BLaER1 treated with 17β-estradiol and CSF1 and Interleukin-3, amounts not matched to agents 10 nM and 100 nM (cell line): ENCODE results near the gene PSMC3.

Source experiments
- H3K27ac ChIP-seq, 11 experiments: shearing (Covaris generic); formaldehyde crosslinking; 2 replicates each; pipeline ENCODE4 v1.8.1; 2022
- H3K27me3 ChIP-seq, 11 experiments: shearing (Covaris generic); formaldehyde crosslinking; 2 replicates each; pipeline ENCODE4 v1.8.1; 2022
- H3K36me3 ChIP-seq, 11 experiments: shearing (Covaris generic); formaldehyde crosslinking; 2 replicates each; pipeline ENCODE4 v1.8.1; 2022
- H3K4me1 ChIP-seq, 10 experiments: shearing (Covaris generic); formaldehyde crosslinking; 2 replicates each; pipeline ENCODE4 v1.8.1; 2022
- H3K4me2 ChIP-seq, 11 experiments: shearing (Covaris generic); formaldehyde crosslinking; 2 replicates each; pipeline ENCODE4 v1.8.1; 2022
- H3K4me3 ChIP-seq, 10 experiments: shearing (Covaris generic); formaldehyde crosslinking; 2 replicates each; pipeline ENCODE4 v1.8.1; 2022
- H3K9ac ChIP-seq, 11 experiments: shearing (Covaris generic); formaldehyde crosslinking; 2 replicates each; pipeline ENCODE4 v1.8.1; 2022
- H3K9me3 ChIP-seq, 11 experiments: shearing (Covaris generic); formaldehyde crosslinking; replicated peaks in 1 of 11; 2 replicates each; pipeline ENCODE4 v1.8.1; 2022
- H4K20me1 ChIP-seq, 11 experiments: shearing (Covaris generic); formaldehyde crosslinking; 2 replicates each; pipeline ENCODE4 v1.8.1; 2022
- Cebpa-rat ChIP-seq, 11 experiments: shearing (Covaris generic); IDR thresholded peaks; 2 replicates each; pipeline ENCODE4 v1.8.1; 2022

Gene PSMC3

DNA sequence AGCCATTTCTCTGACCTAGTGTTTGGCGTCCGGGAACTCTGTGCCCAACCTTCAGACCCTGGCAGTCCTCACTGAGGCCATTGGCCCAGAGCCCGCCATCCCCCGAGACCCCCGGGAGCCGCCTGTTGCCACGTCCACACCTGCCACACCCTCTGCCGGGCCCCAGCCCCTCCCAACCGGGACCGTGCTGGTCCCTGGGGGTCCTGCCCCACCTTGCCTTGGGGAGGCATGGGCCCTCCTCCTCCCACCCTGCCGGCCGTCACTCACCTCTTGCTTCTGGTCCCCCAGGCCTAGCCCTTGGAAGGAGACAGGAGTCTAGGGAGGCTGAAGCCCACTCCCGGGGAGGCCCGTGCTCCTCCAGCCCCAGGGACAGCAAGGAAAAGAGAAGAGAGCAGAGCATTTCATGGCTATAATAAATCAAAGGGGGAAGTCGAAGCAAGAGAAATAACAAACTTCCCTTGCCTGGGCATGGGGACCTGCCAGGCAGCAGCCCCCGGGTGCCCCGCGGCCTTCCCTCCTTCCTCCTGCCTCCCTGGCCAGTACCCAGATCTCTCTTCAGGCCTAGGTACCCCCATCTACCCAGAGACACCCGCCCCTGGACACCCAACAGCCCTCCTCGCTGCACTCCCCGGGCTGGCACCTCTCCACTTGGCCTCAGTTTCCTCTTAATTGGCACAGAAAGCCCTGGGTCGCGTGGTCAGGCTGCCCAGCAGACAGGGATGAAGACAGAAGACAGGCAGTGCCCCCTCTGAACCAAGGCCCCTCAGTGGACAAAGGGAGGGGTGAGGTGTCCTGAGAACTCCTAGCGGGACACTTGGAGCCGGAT, 30.8 kb downstream of the PSMC3 start:
- H3K4me1 ChIP-seq: peaks cover 88 to 98% (median 95%) of the 10 kb centered on the region in 10 experiments
- no peak for TF ChIP-seq Cebpa-rat (IDR thresholded peaks at IDR 0.05)
- no peaks in the 10 kb centered on the region for H4K20me1 ChIP-seq
- peak overlapping the region; percentile 98 to 100 (median 100) for H3K27ac ChIP-seq
- H3K9ac ChIP-seq: peak overlapping the region; percentile 97 to 100 (median 99)
- peak overlapping the region; percentile 11 to 69 (median 54); a peak in 19 of 20 replicates for H3K4me3 ChIP-seq
- 0 out of 22 replicates have a peak, but pooled peaks cover 0 to 4% (median 0%) of the 10 kb centered on the region in 11 experiments for H3K36me3 ChIP-seq
- H3K9me3 ChIP-seq: no peaks in the 10 kb centered on the region
- H3K4me2 ChIP-seq: peak overlapping the region; percentile 86 to 99 (median 96)
- H3K27me3 ChIP-seq: no peaks in the 10 kb centered on the region

DNA sequence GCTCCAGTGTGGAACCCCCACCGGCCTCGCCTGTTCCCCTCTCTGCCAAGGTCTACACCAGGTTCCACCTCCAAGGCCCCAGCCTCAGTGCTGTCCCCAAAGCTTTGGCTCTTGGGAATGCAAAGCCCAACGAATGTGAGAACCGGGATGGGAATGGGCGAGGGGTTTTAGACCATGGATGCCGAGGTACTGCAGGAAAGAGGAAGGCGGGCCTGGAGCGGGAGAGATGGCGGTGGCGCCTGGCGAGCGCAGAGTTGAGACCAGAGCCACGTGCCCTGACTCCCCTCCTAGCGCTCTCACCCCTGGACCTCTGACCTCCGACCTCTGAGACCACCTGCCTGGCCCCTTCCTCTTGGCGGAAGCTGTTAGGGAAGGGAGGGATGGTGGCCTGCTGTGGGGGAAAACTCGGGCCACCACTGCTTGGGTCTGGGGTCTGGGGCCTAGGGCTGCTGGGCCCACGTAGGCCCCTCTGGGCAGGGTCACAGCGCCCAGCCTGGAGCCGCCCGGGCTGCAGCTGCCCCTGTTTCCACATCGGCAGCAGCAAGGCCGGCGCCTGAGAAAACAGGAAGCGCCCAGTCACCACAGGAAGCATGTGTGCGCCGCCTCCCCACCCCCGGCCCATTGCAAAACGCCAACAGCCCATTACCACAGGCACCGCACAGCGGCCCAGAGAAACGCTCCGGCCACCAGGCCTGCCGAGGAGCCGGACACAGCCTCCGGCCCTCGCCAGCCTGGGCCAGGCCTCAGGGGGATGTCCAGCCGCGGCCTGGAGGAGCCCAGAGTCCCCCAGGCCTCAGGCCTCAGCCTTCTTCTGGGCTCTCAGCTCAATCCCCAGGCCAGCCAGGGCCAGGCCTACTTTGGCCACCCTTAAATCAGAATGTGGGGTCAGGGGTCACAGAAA, 31.7 kb downstream of the PSMC3 start:
- TF ChIP-seq Cebpa-rat (IDR thresholded peaks at IDR 0.05): peak; percentile 94 to 100 (median 99)
- Histone ChIP-seq H3K9me3 (no peaks in the 10 kb centered on the region), H3K4me1 (peaks cover 91 to 100% (median 97%) of the 10 kb centered on the region in 10 experiments), H3K36me3 (0 out of 22 replicates have a peak, but pooled peaks cover 0 to 4% (median 0%) of the 10 kb centered on the region in 11 experiments), H3K27me3 (no peaks in the 10 kb centered on the region), H3K27ac (peak overlapping the region; percentile 98 to 100 (median 100)), H3K9ac (peak overlapping the region; percentile 97 to 100 (median 99)), H4K20me1 (no peaks in the 10 kb centered on the region), H3K4me2 (peak overlapping the region; percentile 86 to 99 (median 96)), H3K4me3 (peak overlapping the region; percentile 11 to 69 (median 54); a peak in 19 of 20 replicates)

DNA sequence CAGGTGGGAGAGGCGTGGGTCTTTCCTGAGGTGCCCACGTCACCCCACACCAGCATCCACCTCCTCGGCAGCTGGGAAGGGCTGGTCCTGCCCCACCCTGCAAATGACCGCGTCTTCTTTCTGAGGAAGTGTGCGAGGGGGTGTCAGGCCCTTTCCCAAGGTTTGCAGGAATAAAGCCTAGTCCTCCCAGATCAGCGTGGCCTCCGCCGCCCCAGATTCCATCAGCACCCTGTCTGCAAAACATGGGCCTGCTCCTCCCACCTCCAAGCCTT, 32.3 kb downstream of the PSMC3 start:
- TF ChIP-seq Cebpa-rat (IDR thresholded peaks at IDR 0.05): no peak
- Histone ChIP-seq H3K27ac (peak overlapping the region; percentile 98 to 100 (median 100)), H3K4me3 (peak overlapping the region in 9 of 10 experiments; percentile 38 to 69 (median 57); a peak in 16 of 20 replicates), H3K27me3 (no peaks in the 10 kb centered on the region), H3K9ac (peak overlapping the region; percentile 97 to 100 (median 99)), H3K4me2 (peak overlapping the region; percentile 86 to 99 (median 96)), H3K4me1 (peaks cover 91 to 100% (median 97%) of the 10 kb centered on the region in 10 experiments), H3K9me3 (no peaks in the 10 kb centered on the region), H3K36me3 (peaks cover 0 to 5% (median 0%) of the 10 kb centered on the region in 11 experiments; a peak in 5 of 22 replicates), H4K20me1 (no peaks in the 10 kb centered on the region)

DNA sequence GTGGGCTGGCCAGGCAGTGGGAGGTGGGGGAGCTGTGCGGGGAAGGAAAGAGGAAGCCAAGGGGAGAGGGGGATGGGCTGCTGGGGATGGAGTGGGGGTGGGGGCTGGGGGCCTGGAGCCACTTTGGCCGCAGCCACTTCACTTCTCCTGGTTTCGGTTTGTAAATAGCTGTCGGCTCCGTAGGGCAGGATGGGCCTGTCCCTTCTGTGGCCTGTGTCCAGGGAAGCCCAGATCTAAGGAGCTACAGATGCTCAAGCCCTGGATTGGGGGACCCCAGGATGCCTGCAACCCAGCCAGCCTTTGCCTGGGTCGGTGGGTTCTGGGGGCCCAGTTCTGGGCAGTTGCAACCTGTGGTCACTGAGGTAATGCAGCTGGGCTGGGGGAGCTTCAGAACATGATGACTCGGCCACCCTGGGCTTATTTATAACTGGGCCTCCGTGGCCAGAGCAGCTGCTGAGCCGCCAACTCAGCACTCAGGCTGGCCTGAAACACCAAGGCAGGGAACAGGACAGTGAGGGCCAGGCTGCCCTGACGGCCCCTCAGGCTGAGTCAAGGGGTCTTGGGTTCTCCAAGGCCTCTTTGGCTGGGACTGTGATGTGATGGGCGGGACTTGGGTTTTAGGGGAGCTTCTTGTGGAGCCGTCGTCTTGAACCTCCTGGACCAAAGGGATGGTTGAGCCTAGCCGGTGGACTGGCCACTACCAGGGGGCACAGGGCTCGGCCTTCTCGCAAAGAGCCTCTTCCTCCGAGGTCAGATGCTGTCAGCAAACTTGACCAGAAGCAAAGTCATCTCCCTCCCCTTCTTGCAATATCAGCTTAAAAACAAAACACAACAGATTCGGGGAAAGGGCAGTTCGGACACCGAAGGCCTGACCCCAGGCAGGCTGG, 32.8 kb downstream of the PSMC3 start:
- TF ChIP-seq Cebpa-rat (IDR thresholded peaks at IDR 0.05): no peak
- Histone ChIP-seq H3K4me2 (peak overlapping the region; percentile 86 to 99 (median 96)), H3K4me3 (peak overlapping the region in 9 of 10 experiments; percentile 38 to 69 (median 52); a peak in 18 of 20 replicates), H3K27me3 (no peaks in the 10 kb centered on the region), H3K4me1 (peaks cover 85 to 100% (median 97%) of the 10 kb centered on the region in 10 experiments), H3K27ac (peak overlapping the region; percentile 98 to 100 (median 100)), H3K36me3 (peaks cover 0 to 11% (median 0%) of the 10 kb centered on the region in 11 experiments; a peak in 5 of 22 replicates), H4K20me1 (no peaks in the 10 kb centered on the region), H3K9me3 (no peaks in the 10 kb centered on the region), H3K9ac (peak overlapping the region; percentile 97 to 100 (median 99))

DNA sequence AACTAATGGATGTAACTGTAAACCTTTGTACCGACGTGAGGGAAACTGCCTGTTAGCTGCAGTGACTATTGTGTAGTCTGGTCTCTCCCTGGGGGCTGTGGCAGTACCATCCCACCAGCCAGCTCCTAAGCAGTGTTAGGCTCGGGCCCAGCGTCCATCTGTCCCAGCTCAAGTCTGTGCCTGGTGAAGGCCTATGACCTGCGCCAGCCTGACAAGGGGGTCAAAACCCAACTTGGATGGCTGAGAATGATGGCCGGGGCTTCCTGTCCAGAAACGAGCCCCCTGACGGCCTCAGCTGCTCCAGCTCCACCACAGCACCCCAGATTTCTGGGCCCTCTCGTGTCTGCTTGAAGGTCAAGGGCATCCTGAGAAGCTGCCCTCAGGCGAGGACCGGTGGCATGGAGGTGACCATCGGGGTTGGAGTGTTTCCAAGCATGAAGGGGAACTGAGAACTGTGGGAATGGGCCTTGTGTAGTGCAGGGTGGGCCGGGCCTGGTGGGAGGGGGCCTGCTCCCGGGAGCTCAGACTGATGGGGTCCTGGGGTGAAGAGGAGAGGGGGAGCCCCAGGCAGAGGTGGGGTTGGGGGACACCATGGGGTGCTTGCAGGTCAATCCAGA, 33.6 kb downstream of the PSMC3 start:
- TF ChIP-seq Cebpa-rat (IDR thresholded peaks at IDR 0.05): no peak
- peak overlapping the region; percentile 98 to 100 (median 100) for H3K27ac ChIP-seq
- no peaks in the 10 kb centered on the region for H4K20me1 ChIP-seq
- no peaks in the 10 kb centered on the region for H3K9me3 ChIP-seq
- H3K4me1 ChIP-seq: peaks cover 77 to 100% (median 97%) of the 10 kb centered on the region in 10 experiments
- peak overlapping the region in 5 of 10 experiments; percentile 21 to 69 (median 28); a peak in 7 of 20 replicates for H3K4me3 ChIP-seq
- peak overlapping the region; percentile 86 to 98 (median 95) for H3K4me2 ChIP-seq
- H3K9ac ChIP-seq: peak overlapping the region; percentile 97 to 100 (median 99)
- H3K36me3 ChIP-seq: peaks cover 0 to 16% (median 0%) of the 10 kb centered on the region in 11 experiments; a peak in 5 of 22 replicates
- no peaks in the 10 kb centered on the region for H3K27me3 ChIP-seq

DNA sequence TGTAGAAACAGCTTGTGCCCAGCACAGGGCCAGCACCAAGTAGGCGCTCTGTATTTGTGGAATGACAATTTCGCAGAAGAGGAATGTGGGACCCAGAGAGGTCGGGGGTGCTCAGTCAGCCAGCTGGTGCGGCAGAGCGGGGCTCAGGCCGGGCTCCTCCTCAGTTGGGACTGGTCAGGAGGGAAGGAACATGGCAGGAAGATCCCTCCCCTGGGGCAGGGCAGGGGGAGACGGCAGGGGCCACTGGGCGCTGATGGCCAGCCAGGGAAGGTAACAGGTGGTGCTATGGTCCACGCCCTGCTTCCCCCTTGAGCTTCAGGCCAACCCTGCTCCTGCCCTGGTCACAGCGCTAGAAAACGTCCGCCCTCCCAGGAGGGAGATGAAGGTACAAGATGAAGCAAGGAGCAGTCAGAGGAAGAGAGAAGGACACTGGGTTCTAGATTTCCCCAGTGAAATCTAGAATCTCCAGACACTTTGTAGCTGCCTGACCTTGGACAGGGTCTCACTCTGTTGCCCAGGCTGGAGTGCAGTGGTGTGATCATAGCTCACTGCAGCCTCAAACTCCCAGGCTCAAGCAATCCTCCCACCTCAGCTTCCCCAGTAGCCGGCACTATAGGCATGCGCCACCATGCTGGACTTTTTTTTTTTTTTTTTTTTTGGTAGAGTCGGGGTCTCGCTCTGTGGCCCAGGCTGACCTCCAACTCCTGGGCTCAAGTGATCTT, 34.4 kb downstream of the PSMC3 start:
- peak overlapping the region in 2 of 10 experiments; percentile 7 to 58; a peak in 1 of 20 replicates for H3K4me3 ChIP-seq
- no peaks in the 10 kb centered on the region for H3K9me3 ChIP-seq
- H3K4me2 ChIP-seq: peak overlapping the region; percentile 86 to 98 (median 95)
- peaks cover 0 to 16% (median 0%) of the 10 kb centered on the region in 11 experiments; a peak in 5 of 22 replicates for H3K36me3 ChIP-seq
- peak overlapping the region; percentile 98 to 100 (median 100) for H3K27ac ChIP-seq
- no peaks in the 10 kb centered on the region for H4K20me1 ChIP-seq
- peak overlapping the region; percentile 97 to 100 (median 99) for H3K9ac ChIP-seq
- H3K27me3 ChIP-seq: no peaks in the 10 kb centered on the region
- no peak for TF ChIP-seq Cebpa-rat (IDR thresholded peaks at IDR 0.05)
- peaks cover 70 to 98% (median 95%) of the 10 kb centered on the region in 10 experiments for H3K4me1 ChIP-seq

DNA sequence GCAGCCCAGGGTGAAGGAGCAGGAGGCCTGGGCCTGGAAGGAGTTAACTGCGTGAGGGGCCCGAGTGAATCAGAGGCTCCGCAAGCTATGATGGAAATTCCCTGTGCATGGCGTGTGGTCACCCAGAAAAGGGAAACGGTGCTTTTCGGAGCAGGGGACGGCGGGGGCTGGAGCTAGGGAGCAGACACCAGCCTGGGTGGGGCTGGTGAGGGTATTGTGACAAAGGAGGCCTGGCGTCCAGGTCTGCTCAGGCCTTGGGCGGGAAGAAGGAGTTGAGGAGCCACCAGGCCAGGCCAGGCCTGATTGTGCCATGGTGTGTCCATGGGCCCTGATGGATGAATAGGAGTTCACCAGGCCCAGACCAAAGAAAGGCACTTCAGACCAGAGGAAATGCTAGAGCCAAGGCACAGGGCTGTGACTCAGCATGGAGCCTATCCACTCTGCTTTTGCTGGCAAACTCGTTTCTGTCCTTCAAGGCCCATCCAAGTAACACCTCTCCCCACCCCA, 35.1 kb downstream of the PSMC3 start:
- Histone ChIP-seq H3K27ac (peak overlapping the region; percentile 98 to 100 (median 100)), H3K4me3 (no peak overlapping the region; a peak in 1 of 20 replicates), H3K4me1 (peaks cover 62 to 97% (median 91%) of the 10 kb centered on the region in 10 experiments), H3K36me3 (peaks cover 0 to 16% (median 0%) of the 10 kb centered on the region in 11 experiments; a peak in 5 of 22 replicates), H4K20me1 (no peaks in the 10 kb centered on the region), H3K9me3 (no peaks in the 10 kb centered on the region), H3K4me2 (peak overlapping the region; percentile 86 to 98 (median 95); a peak in 19 of 22 replicates), H3K9ac (peak overlapping the region; percentile 97 to 100 (median 99); a peak in 21 of 22 replicates), H3K27me3 (no peaks in the 10 kb centered on the region)
- TF ChIP-seq Cebpa-rat (IDR thresholded peaks at IDR 0.05): no peak
